Measurements from ENCODE around the gene ZNF280D. TPM values are rescaled to one million over a fixed set of nuclear protein-coding genes. Genes with fewer than 3 reads are reported as not detected.

ZNF280D gene
- total and polyA plus RNA-seq, 7 donors = 5.8 to 75.3 (median 53.6) TPM

DNA sequence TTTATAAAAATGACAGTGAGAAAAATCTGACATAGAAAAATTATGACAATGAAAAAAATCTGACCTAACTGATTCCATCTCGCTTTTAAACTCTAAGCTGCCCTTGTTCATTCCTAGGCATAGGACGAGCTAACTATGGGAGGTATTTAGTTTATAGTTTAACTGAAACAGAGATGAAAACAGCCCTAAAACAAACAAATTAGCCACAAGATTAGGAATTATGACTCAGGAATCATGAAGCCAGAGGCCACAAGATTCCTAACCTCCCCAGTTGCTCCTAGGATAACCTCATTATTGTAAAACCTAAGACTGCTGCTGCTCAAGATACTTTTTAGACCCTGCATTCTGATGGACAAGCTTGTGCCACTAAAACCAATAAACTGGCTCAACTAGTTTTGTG lies 145.6 kb downstream of the ZNF280D start:
- Histone ChIP-seq H3K4me3 (no peak overlapping the region), H3K9me3 (peaks cover 0 to 16% (median 11%) of the 10 kb centered on the region in 4 donors), H3K36me3 (no peaks in the 10 kb centered on the region), H3K27me3 (no peaks in the 10 kb centered on the region), H3K27ac (no peak overlapping the region), H3K4me1 (no peaks in the 10 kb centered on the region)
- 70 to 87% methylated on average over 2 of the region's 2 CpGs for WGBS, 2 donors
- TF ChIP-seq EP300 (IDR thresholded peaks at IDR 0.05) = no peak
- TF ChIP-seq, protein P1, sequence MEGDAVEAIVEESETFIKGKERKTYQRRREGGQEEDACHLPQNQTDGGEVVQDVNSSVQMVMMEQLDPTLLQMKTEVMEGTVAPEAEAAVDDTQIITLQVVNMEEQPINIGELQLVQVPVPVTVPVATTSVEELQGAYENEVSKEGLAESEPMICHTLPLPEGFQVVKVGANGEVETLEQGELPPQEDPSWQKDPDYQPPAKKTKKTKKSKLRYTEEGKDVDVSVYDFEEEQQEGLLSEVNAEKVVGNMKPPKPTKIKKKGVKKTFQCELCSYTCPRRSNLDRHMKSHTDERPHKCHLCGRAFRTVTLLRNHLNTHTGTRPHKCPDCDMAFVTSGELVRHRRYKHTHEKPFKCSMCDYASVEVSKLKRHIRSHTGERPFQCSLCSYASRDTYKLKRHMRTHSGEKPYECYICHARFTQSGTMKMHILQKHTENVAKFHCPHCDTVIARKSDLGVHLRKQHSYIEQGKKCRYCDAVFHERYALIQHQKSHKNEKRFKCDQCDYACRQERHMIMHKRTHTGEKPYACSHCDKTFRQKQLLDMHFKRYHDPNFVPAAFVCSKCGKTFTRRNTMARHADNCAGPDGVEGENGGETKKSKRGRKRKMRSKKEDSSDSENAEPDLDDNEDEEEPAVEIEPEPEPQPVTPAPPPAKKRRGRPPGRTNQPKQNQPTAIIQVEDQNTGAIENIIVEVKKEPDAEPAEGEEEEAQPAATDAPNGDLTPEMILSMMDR (IDR thresholded peaks at IDR 0.05) = no peak
- TF ChIP-seq POLR2A (IDR thresholded peaks at IDR 0.05) = no peak
- TF ChIP-seq POLR2AphosphoS5 (IDR thresholded peaks at IDR 0.05) = no peak
- no peak for DNase-seq
- intact Hi-C loops (cut with DNase I) = no loop called here

DNA sequence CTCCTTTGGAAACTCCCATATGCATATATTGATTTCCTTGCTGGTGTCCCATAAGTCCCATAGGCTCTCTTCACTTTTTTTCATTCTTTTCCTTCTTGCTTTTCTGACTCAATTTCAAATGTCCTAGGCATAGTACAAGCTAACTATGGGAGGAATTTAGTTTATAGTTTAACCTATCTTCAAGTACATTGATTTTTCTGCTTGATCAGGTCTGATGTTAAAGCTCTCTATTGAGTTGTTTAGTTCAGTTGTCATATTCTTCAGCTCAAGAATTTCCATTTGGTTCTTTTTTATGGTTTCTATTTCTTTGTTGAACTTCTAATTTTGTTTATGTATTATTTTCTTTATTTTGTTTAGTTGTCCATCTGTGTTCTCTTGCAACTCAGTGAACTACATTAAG lies 147.1 kb downstream of the ZNF280D start:
- Histone ChIP-seq H3K4me3 (no peak overlapping the region), H3K9me3 (peaks cover 0 to 16% (median 11%) of the 10 kb centered on the region in 4 donors), H3K36me3 (no peaks in the 10 kb centered on the region), H3K27ac (no peak overlapping the region), H3K4me1 (no peaks in the 10 kb centered on the region), H3K27me3 (no peaks in the 10 kb centered on the region)
- intact Hi-C loops (cut with DNase I) = no loop called here
- TF ChIP-seq, protein P1 (IDR thresholded peaks at IDR 0.05) = no peak
- no peak for TF ChIP-seq EP300 (IDR thresholded peaks at IDR 0.05)
- no peak for TF ChIP-seq POLR2AphosphoS5 (IDR thresholded peaks at IDR 0.05)
- TF ChIP-seq POLR2A (IDR thresholded peaks at IDR 0.05) = no peak
- DNase-seq = no peak

DNA sequence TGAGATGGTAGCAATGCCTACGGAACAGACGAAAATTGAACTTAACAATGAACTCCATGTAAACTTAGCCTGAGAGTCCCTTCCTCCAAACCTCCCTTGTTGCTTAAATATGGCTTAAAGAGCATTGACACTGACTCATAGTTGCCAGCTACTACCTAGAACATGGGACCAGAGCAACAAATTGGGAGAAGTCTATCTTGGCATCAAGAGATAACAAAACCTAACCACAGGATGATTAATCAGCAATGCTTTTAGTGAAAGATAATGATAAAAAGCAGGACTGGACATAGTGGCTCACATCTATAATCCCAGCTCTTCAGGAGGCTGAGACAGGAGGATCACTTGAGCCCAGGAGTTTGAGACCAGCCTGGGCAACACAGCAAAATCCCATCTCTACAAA lies 150.5 kb downstream of the ZNF280D start:
- Histone ChIP-seq H3K4me1 (no peaks in the 10 kb centered on the region), H3K9me3 (peaks cover 0 to 16% (median 11%) of the 10 kb centered on the region in 4 donors), H3K27ac (no peak overlapping the region), H3K27me3 (no peaks in the 10 kb centered on the region), H3K4me3 (no peak overlapping the region), H3K36me3 (no peaks in the 10 kb centered on the region)
- intact Hi-C loops (cut with DNase I) = no loop called here
- 90 to 95% methylated on average over 2 of the region's 2 CpGs for WGBS, 2 donors
- no peak for DNase-seq
- TF ChIP-seq, protein P1 (IDR thresholded peaks at IDR 0.05) = no peak

Small RNAs within 50 kb of the gene (small RNA-seq; reads per million reads assigned to genes)
- 0 reads per million in 3 donors for gene RF00019

Other genes with a start within 250 kb of the ZNF280D start
- 100 to 1,000 TPM in 2 of 4 donors, 10 to 100 TPM in 2; 77.8 to 147 (median 119) TPM for gene TCF12, start 185.1 kb upstream of the ZNF280D start, total RNA-seq
- 10 to 100 TPM; 13.2 to 21.8 (median 15.7) TPM for gene TCF12, start 185.1 kb upstream of the ZNF280D start, polyA plus RNA-seq